OCI-LY3 (cell line): ENCODE results near the gene CDH5.

ENCODE experiments used
- H2AFZ ChIP-seq: fragments of 200-600, 300-600 bp; shearing (Covaris generic); 2 replicates; pipeline ENCODE4 v1.6.0; 2014; ENCODE audit warnings: antibody characterized with exemption, low read depth, low read length
- H3K27ac ChIP-seq: fragments of 200-600, 300-600 bp; sonication (generic); 2 replicates; pipeline ENCODE4 v1.5.1; 2014; ENCODE audit warnings: mild to moderate bottlenecking, low read length, moderate library complexity, mixed read lengths
- H3K27me3 ChIP-seq: fragments of 200-600, 300-600 bp; sonication (generic); 2 replicates; pipeline ENCODE4 v1.6.1; 2014; ENCODE audit warnings: low read depth, low read length, mixed read lengths
- H3K36me3 ChIP-seq: fragments of 200-600, 300-600 bp; sonication (generic); replicated peaks from 2 replicates; pipeline ENCODE3; 2014; ENCODE audit warnings: low read depth, low read length, mixed read lengths
- H3K4me1 ChIP-seq: fragments of 300-600, 200-600 bp; sonication (generic); 2 replicates; pipeline ENCODE4 v1.6.1; 2014; ENCODE audit warnings: low read length, mixed read lengths
- H3K4me2 ChIP-seq: fragments of 200-600, 300-600 bp; sonication (generic); 2 replicates; pipeline ENCODE4 v1.6.1; 2014; ENCODE audit warnings: low read length, mixed read lengths
- H3K4me3 ChIP-seq: fragments of 300-600, 200-600 bp; sonication (generic); 2 replicates; pipeline ENCODE4 v1.5.1; 2014; ENCODE audit warnings: antibody characterized with exemption, mild to moderate bottlenecking, low read length, moderate library complexity
- H3K79me2 ChIP-seq: fragments of 300-600, 200-600 bp; shearing (Covaris generic); 2 replicates; pipeline ENCODE4 v1.6.1; 2014; ENCODE audit warnings: mild to moderate bottlenecking, low read length, mixed read lengths
- H3K9ac ChIP-seq: fragments of 300-600, 200-600 bp; shearing (Covaris generic); 2 replicates; pipeline ENCODE4 v1.6.0; 2014; ENCODE audit warnings: mild to moderate bottlenecking, low read length, moderate library complexity
- H3K9me3 ChIP-seq: fragments of 200-600, 300-600 bp; shearing (Covaris generic); 2 replicates; pipeline ENCODE4 v1.6.1; 2014; ENCODE audit warnings: low read length, mixed read lengths; ENCODE audit not compliant: insufficient read depth
- H4K20me1 ChIP-seq: fragments of 200-600, 300-600 bp; sonication (generic); 2 replicates; pipeline ENCODE4 v1.6.1; 2016; ENCODE audit warnings: low read length, mixed read lengths; ENCODE audit not compliant: insufficient read depth
- CTCF ChIP-seq: fragments of 200-600, 300-600 bp; sonication (generic); IDR thresholded peaks from 2 replicates; pipeline ENCODE4 v1.5.1; 2014; ENCODE audit warnings: antibody characterized with exemption, low read length, low read depth
- EZH2phosphoT487 ChIP-seq: fragments of 200-600 bp; shearing (Covaris generic); IDR thresholded peaks from 2 replicates; pipeline ENCODE4 v1.6.1; 2018; ENCODE audit warnings: antibody characterized with exemption, mixed run types, low read depth

Gene CDH5

GRCh38 chr16:66427871-66428681 lies 61.6 kb downstream of the CDH5 start:
- H3K4me1 ChIP-seq, result no peaks in the 10 kb centered on the region
- H3K4me2 ChIP-seq, result no peak overlapping the region
- H3K27me3 ChIP-seq, result peaks cover 21% of the 10 kb centered on the region
- TF ChIP-seq EZH2phosphoT487 (no peak), CTCF (no peak)
- no peak overlapping the region for H3K4me3 ChIP-seq
- no peaks in the 10 kb centered on the region for H3K9me3 ChIP-seq
- H3K36me3 ChIP-seq, result no peaks in the 10 kb centered on the region
- H2AFZ ChIP-seq, result no peak overlapping the region
- H4K20me1 ChIP-seq, result no peaks in the 10 kb centered on the region
- no peak overlapping the region for H3K9ac ChIP-seq
- no peak overlapping the region for H3K27ac ChIP-seq
- no peaks in the 10 kb centered on the region for H3K79me2 ChIP-seq

DNA sequence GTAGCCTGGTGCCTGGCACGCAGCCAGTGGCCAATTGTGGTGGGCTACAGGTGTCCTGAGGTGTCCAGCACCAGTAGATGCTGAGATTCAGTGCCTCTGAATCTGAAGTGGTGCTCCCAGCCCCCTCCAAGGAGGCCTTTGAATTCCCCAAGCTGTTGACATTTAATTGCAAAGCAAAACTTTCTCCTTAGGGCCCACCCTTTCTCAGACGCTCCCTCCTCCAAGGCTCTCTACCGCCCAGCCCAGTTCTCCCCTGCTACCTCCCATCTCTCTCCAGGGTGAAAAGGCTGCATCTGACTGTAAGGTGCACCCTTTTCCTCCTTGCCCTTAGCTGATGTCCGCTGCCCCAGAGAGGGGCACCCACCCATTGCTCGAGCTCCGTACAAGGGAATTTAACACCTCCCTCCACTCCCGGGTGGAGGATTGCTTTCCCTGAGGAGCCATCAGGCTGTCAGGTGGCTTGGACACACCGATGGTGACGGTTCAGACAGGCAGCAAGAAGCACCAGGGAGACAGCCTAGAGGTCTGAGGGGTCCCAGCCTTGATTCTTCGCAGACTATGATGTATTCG lies 62.3 kb downstream of the CDH5 start:
- TF ChIP-seq CTCF (no peak), EZH2phosphoT487 (no peak)
- Histone ChIP-seq H3K9ac (no peak overlapping the region), H4K20me1 (no peaks in the 10 kb centered on the region), H3K4me2 (no peak overlapping the region), H3K36me3 (no peaks in the 10 kb centered on the region), H3K27me3 (peaks cover 26% of the 10 kb centered on the region), H3K27ac (no peak overlapping the region), H2AFZ (no peak overlapping the region), H3K9me3 (no peaks in the 10 kb centered on the region), H3K4me1 (no peaks in the 10 kb centered on the region), H3K79me2 (no peaks in the 10 kb centered on the region), H3K4me3 (no peak overlapping the region)

DNA sequence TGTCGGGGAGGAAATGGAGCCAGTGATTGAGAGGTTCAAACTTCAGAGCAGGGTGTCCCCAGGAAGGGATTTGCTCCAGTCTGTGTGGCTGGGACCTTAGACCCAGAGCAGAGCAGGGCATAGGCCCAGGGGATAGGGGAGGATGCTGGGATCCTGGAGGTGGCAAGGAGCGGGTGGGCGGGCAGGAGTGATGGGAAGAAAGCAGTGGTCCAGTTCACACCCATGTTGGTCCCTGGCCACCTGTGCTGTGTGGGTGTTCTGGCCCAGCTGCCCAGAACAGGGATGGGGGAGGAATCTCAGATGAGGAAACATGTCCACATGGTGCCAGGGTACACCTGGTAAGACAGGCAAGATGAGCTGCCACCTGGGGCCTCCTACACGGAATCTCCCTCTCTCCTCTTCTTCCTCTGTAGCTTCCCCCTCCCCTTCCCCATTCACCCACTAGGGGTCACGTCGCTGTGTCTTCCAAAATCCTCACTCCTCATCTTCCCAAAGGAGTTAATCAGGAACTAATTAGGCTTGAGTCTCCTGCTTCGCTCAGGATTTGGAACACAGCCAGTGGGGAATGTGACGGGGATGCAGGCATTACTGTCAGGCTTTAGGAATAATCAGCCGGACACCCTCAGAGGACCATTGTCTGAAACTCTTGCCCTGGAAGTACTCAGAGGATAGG lies 62.9 kb downstream of the CDH5 start:
- H2AFZ ChIP-seq, result no peak overlapping the region
- no peaks in the 10 kb centered on the region for H3K79me2 ChIP-seq
- no peaks in the 10 kb centered on the region for H3K36me3 ChIP-seq
- no peaks in the 10 kb centered on the region for H3K4me1 ChIP-seq
- no peak overlapping the region for H3K9ac ChIP-seq
- TF ChIP-seq EZH2phosphoT487, result no peak
- TF ChIP-seq CTCF, result no peak; the same call in 1 of the 2 replicates
- peaks cover 26% of the 10 kb centered on the region for H3K27me3 ChIP-seq
- no peaks in the 10 kb centered on the region for H4K20me1 ChIP-seq
- no peaks in the 10 kb centered on the region for H3K9me3 ChIP-seq
- H3K27ac ChIP-seq, result no peak overlapping the region
- H3K4me2 ChIP-seq, result no peak overlapping the region
- no peak overlapping the region for H3K4me3 ChIP-seq

DNA sequence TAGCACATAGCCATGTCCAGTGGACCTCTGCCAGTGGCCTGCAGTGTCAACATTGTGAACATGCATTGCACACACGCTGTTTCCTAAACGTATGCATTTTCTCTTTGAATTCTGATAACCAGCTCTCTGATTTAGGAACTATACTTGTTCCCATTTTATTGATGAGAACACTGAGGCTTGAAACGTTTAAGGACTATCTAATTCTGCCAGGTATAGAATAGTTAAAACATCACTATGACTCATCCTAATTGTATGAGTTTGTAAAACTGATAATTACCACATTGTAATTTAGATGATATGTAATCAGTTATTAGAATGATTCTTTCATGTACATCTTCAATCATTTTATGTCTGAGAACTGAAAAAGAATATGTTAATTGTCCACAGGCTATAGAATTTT lies 63.7 kb downstream of the CDH5 start:
- Histone ChIP-seq H3K79me2 (no peaks in the 10 kb centered on the region), H4K20me1 (no peaks in the 10 kb centered on the region), H3K9ac (no peak overlapping the region), H3K36me3 (no peaks in the 10 kb centered on the region), H3K27me3 (peaks cover 26% of the 10 kb centered on the region), H2AFZ (no peak overlapping the region), H3K4me2 (no peak overlapping the region), H3K27ac (no peak overlapping the region), H3K4me3 (no peak overlapping the region), H3K9me3 (no peaks in the 10 kb centered on the region), H3K4me1 (no peaks in the 10 kb centered on the region)
- TF ChIP-seq CTCF (no peak), EZH2phosphoT487 (no peak)
